Prostate gland (tissue), 2 donors: Measurements from ENCODE around the gene JADE2.

Source experiments
- POLR2A ChIP-seq: fragments of 450-650 bp; IDR thresholded peaks from one replicate; pipeline ENCODE4 v1.6.1; 2016; ENCODE audit warnings: antibody characterized with exemption, mild to moderate bottlenecking
- POLR2AphosphoS5 ChIP-seq: sonication (generic); formaldehyde crosslinking; IDR thresholded peaks from one replicate; pipeline ENCODE4 v1.6.1; 2017; ENCODE audit warnings: antibody characterized with exemption
- TF ChIP-seq, protein P1 (sequence below), 4 experiments: fragments of 200-600 bp in 2 of 4; fragments of 450-650 bp in 2 of 4; sonication (generic) in 2 of 4; IDR thresholded peaks; 1 replicate in 3 of 4; 2 replicates in 1 of 4; pipeline ENCODE4 v1.5.1; 2016 to 2019; ENCODE audit warnings: antibody characterized with exemption in 4 of 4, mild to moderate bottlenecking in 2 of 4, moderate library complexity in 2 of 4

DNA sequence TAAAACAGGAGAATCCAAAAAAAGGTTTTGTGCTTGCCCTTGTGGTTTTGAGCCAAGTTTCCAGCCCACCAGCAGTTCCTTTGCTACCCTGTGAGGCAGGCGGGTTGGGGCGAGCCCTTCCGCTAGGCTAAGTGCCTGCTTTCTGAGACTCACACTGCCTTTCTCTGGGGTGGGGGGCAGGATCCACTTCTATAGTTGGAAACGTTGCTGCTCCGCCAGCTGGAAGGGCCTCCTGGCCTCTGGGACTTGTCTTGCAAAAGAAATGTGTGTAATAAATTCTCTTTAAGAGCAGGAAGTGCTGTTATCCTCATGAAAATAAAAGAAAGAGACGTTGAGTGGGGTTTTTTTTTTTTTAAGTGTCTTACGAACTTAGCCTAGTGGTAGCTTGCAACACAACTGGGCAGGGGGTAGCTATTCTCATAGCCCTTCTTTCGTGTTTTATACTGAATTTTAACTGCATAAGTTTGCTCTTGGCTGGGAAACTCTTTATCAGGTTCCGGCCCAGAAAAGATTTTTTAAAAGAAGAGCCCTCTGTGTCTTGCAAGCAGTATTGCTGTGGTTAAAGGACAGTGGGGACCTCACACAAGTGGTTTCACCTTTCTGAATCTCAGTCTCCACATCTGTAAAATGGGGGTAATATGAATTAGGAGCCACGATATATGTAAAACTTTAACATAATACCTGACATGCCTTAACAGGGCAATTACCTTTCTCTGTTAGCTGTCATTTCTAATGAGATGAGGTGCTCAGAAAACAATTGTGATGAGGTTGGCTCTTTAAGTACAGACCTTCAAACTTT, 19.8 kb downstream of the JADE2 start:
- TF ChIP-seq POLR2A (no peak), POLR2AphosphoS5 (peak; percentile 39)
- TF ChIP-seq, protein P1, sequence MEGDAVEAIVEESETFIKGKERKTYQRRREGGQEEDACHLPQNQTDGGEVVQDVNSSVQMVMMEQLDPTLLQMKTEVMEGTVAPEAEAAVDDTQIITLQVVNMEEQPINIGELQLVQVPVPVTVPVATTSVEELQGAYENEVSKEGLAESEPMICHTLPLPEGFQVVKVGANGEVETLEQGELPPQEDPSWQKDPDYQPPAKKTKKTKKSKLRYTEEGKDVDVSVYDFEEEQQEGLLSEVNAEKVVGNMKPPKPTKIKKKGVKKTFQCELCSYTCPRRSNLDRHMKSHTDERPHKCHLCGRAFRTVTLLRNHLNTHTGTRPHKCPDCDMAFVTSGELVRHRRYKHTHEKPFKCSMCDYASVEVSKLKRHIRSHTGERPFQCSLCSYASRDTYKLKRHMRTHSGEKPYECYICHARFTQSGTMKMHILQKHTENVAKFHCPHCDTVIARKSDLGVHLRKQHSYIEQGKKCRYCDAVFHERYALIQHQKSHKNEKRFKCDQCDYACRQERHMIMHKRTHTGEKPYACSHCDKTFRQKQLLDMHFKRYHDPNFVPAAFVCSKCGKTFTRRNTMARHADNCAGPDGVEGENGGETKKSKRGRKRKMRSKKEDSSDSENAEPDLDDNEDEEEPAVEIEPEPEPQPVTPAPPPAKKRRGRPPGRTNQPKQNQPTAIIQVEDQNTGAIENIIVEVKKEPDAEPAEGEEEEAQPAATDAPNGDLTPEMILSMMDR (IDR thresholded peaks at IDR 0.05) = no peak
